GM13976 (cell line): ENCODE measurements around the gene ALDH3A1.

Experiments
- DNase-seq: peaks from one replicate; pipeline ENCODE4 v3.0.0; 2012; ENCODE audit warnings: low spot score
- in situ Hi-C: fragments of 300-500 bp; cut with MboI; formaldehyde crosslinking; loops from one replicate; pipeline ENCODE4 v1.12.0; 2022; ENCODE audit warnings: low sequenced_read_pairs, mixed read lengths, inconsistent platforms; ENCODE audit not compliant: unreplicated experiment
- TF ChIP-seq, protein P1 (sequence below): IDR thresholded peaks from 2 replicates; pipeline ENCODE4 v1.5.1; 2012; ENCODE audit warnings: borderline replicate concordance, mild to moderate bottlenecking; ENCODE audit not compliant: insufficient read depth; ENCODE audit errors: extremely low read depth, missing control alignments, control extremely low read depth

Gene ALDH3A1

DNA sequence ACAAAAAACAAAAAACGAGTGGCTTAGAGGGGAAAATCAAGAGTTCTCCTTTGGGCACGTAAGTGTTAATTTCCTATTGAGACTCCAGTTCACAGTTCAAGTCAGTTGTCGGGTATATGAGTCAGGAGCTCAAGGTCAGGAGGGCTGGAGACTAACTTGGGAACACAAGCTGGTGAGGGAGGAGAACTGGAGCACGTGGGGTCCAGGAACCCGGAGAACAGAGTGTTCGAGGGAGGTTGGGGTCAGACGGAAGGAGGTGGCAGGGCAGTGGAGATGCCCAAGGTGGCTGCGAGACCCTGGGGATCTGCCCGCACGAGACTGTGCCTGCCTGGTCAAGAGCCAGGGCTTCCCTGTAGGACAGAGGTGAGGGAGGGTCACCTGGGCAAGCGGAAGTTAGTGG is 12.0 kb downstream of the ALDH3A1 start:
- DNase-seq: no peak
- in situ Hi-C loops: no loop called here
- TF ChIP-seq, protein P1, sequence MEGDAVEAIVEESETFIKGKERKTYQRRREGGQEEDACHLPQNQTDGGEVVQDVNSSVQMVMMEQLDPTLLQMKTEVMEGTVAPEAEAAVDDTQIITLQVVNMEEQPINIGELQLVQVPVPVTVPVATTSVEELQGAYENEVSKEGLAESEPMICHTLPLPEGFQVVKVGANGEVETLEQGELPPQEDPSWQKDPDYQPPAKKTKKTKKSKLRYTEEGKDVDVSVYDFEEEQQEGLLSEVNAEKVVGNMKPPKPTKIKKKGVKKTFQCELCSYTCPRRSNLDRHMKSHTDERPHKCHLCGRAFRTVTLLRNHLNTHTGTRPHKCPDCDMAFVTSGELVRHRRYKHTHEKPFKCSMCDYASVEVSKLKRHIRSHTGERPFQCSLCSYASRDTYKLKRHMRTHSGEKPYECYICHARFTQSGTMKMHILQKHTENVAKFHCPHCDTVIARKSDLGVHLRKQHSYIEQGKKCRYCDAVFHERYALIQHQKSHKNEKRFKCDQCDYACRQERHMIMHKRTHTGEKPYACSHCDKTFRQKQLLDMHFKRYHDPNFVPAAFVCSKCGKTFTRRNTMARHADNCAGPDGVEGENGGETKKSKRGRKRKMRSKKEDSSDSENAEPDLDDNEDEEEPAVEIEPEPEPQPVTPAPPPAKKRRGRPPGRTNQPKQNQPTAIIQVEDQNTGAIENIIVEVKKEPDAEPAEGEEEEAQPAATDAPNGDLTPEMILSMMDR: no peak

DNA sequence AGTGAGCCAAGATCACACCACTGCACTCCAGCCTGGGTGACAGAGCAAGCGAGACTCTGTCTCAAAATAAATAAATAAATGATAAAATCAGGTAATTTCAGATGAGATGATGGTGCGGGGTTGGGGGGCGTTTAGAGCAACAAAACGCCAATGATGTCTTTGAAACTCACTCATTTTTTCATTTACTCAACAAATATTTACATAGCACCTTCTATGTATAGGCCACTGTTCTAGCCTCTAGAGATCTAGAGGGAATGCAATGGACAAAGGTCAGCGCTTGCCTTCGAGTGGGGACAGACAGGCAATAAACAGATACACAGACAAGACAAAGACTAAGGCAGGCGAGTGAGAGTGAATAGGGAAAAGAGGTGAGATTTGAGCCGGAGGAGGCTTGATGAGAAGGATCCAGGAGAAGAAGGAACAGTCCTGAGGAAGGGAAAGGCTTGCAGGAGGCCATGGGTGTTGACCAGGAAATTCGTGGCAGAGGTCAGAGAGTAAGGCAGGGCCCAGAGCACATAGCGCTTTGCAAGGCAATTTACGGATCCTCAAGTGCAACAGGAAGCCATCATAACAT is 14.1 kb downstream of the ALDH3A1 start:
- TF ChIP-seq, protein P1: no peak

DNA sequence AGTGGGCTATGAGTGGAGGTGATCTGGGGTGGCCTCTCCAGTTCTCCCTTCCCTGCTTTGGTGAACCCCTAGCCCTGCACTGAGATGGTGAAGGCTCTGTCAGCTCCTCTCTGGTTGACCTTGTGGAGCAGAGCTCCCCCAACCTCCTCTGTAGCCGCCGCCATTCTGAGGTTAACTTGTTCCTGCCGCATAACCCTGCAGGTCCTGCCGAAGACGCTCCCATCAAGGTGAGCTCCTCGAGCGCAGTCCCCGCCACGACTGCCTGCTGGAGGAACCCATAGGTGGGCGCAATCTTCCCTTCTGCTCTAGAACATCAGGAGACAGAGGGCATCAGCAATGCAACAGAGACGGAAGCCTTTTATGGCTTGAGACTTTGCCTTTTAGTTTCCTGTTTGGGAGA is 16.5 kb downstream of the ALDH3A1 start:
- in situ Hi-C loops: no loop called here
- TF ChIP-seq, protein P1: no peak
- DNase-seq: no peak

More for the DNA sequence above, 14.1 kb downstream of the ALDH3A1 start:
- in situ Hi-C loops: no loop called here
- no peak for DNase-seq

DNA sequence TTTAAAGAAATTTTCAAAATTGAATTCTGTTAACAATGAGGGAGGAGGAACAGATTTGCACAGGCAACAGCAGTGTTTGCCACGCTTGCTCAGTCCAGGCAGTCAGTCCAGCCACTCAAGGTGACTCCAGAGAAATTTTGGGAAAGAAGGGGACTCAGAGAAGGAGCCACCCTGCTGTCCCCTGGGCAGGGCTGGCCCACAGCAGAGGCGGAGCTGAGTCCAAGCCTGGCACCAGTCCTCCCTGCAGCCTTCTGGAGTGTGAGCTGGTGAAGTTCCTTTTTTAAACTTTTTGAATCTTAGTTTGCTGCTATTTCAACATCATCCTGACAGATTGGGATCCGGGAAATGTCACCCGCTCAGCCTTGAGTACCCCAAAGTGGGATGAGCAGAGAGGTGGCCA is 17.3 kb downstream of the ALDH3A1 start:
- TF ChIP-seq, protein P1: no peak
- in situ Hi-C loops: no loop called here
- DNase-seq: no peak

DNA sequence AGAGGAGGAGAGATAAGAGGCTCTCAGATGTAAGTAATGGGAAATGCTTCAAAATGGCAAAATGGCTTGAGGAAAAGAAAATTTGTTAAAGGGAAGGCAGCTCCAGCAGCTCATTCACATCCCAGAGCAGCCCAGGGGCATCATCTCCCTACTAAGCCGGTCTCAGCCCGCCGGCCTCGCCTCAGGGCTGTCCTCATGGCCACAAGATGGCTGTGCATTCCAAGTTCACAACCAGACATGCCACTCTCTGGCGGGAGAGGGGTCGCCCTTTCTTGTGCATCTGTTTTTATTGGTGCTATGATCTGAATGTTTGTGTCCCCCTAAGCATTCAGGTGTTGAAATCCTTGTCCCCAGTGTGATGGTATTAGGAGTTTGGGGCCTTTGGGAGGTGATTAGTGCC is 18.2 kb downstream of the ALDH3A1 start:
- in situ Hi-C loops: no loop called here
- TF ChIP-seq, protein P1: no peak

DNA sequence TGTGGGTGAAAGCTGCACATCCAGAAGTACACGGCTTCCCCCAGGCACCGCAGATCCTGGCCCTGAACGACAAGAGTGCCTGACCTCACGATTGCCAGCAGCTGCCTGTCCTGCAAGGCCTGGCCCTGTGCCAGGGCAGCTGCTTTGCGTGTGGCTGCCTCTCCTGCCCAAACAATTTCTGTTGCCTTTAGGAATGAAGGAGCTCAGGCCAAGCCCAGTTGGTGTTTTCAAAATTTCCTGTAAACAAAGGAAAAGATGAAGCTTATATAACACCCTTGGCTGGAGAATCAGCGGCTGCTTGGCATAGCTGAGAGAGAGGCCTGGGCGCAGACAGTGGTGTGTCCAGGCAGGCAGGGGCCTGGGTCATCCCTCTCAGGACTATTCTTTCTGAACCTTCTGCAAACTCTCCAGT is 20.0 kb downstream of the ALDH3A1 start:
- no peak for DNase-seq
- in situ Hi-C loops: no loop called here
- TF ChIP-seq, protein P1: no peak

More for the DNA sequence above, 18.2 kb downstream of the ALDH3A1 start:
- DNase-seq: no peak
